Activated T-cell treated with anti-CD3 and anti-CD28 coated beads, Interleukin-2, amount 50 U/mL, for 24 hours (primary cell): Measurements from ENCODE around the gene RASD1.

Source experiments
- DNase-seq: peaks from one replicate; pipeline ENCODE4 v3.0.0-alpha.2; 2020
- H3K27ac Mint-ChIP-seq: 2 replicates; pipeline ENCODE4 v1.8.0; 2020; ENCODE audit warnings: mild to moderate bottlenecking, mixed read lengths
- H3K27me3 Mint-ChIP-seq: 2 replicates; pipeline ENCODE4 v1.8.0; 2020; ENCODE audit warnings: mixed read lengths
- H3K36me3 Mint-ChIP-seq: 2 replicates; pipeline ENCODE4 v1.8.0; 2020; ENCODE audit warnings: low read depth, mixed read lengths
- H3K4me1 Mint-ChIP-seq: 2 replicates; pipeline ENCODE4 v1.8.0; 2020; ENCODE audit warnings: low read depth, mixed read lengths
- H3K4me3 Mint-ChIP-seq: 2 replicates; pipeline ENCODE4 v1.8.0; 2020; ENCODE audit warnings: mild to moderate bottlenecking, moderate library complexity, mixed read lengths
- H3K9me3 Mint-ChIP-seq: 2 replicates; pipeline ENCODE4 v1.8.0; 2020; ENCODE audit warnings: mixed read lengths

The RASD1 gene

GRCh38 chr17:17445925-17446665, 50.1 kb downstream of the RASD1 start:
- no peak for DNase-seq
- H3K27me3 Mint-ChIP-seq, result no peaks in the 10 kb centered on the region
- no peaks in the 10 kb centered on the region for H3K36me3 Mint-ChIP-seq
- H3K4me3 Mint-ChIP-seq, result no peak overlapping the region
- no peaks in the 10 kb centered on the region for H3K4me1 Mint-ChIP-seq
- H3K27ac Mint-ChIP-seq, result no peak overlapping the region
- no peaks in the 10 kb centered on the region for H3K9me3 Mint-ChIP-seq

- DNase-seq, result no peak
- H3K27ac Mint-ChIP-seq, result no peak overlapping the region
- H3K9me3 Mint-ChIP-seq, result no peaks in the 10 kb centered on the region
- H3K27me3 Mint-ChIP-seq, result no peaks in the 10 kb centered on the region
- H3K4me3 Mint-ChIP-seq, result no peak overlapping the region
- no peaks in the 10 kb centered on the region for H3K36me3 Mint-ChIP-seq
- no peaks in the 10 kb centered on the region for H3K4me1 Mint-ChIP-seq
Observed at GRCh38 chr17:17445296-17445924, 50.8 kb downstream of the RASD1 start.
